ENCODE results near the gene ITGA11. TPM values are rescaled to one million over a fixed set of nuclear protein-coding genes. Genes with fewer than 3 reads are reported as not detected.

Gene ITGA11
- total and polyA plus RNA-seq, 12 donors = 1.4 to 25.9 (median 12.3) TPM

DNA sequence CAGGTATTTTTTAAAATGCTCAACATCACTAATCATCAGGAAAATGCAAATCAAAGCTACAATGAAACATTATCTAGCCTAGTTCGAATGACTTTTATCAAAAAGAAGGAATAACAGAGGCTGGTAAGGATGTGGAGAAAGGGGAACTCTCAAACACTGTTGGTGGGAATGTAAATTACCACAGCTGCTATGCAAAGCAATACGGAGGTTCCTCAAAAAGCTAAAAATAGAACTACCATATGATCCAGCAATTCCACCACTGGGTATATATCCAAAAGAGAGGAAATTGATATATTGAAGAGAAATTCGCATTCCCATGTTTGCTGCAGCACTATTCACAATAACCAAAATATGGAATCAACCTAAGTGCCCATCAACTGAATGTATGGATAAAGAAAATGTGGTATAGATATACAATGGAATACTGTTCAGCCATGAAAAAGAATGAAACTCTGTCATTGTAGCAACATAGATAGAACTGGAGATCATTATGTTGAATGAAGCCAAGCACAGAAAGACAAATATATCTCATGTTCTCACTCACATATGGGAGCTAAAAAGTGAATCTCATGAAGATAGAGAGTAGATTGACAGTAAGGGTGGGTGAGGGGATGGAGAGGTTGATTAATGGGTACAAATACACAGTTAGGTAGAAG is 182.8 kb downstream of the ITGA11 start:
- TF ChIP-seq, protein P1, sequence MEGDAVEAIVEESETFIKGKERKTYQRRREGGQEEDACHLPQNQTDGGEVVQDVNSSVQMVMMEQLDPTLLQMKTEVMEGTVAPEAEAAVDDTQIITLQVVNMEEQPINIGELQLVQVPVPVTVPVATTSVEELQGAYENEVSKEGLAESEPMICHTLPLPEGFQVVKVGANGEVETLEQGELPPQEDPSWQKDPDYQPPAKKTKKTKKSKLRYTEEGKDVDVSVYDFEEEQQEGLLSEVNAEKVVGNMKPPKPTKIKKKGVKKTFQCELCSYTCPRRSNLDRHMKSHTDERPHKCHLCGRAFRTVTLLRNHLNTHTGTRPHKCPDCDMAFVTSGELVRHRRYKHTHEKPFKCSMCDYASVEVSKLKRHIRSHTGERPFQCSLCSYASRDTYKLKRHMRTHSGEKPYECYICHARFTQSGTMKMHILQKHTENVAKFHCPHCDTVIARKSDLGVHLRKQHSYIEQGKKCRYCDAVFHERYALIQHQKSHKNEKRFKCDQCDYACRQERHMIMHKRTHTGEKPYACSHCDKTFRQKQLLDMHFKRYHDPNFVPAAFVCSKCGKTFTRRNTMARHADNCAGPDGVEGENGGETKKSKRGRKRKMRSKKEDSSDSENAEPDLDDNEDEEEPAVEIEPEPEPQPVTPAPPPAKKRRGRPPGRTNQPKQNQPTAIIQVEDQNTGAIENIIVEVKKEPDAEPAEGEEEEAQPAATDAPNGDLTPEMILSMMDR (IDR thresholded peaks at IDR 0.05) = no peak
- H3K4me1 ChIP-seq = peaks cover 0 to 16% (median 4%) of the 10 kb centered on the region in 9 donors
- no peak overlapping the region for H3K4me3 ChIP-seq
- intact Hi-C loops (cut with DNase I) = loop anchor here in 2 of 10 donors (5.0 to 10.0 kb wide), 2 partner anchors 138 to 276 kb away; no protein-coding TSS in a partner anchor
- DNase-seq = no peak
- no peak for ATAC-seq
- H3K27me3 ChIP-seq = no peaks in the 10 kb centered on the region
- H3K36me3 ChIP-seq = no peaks in the 10 kb centered on the region
- 57 to 59% methylated on average over 3 of the region's 3 CpGs for WGBS, 2 donors
- H3K9me3 ChIP-seq = peaks cover 0 to 15% (median 7%) of the 10 kb centered on the region in 11 donors
- H3K27ac ChIP-seq = no peak overlapping the region

Other genes with a start within 250 kb of the ITGA11 start
- gene CALML4, start 226.8 kb downstream of the ITGA11 start, total RNA-seq = 1 to 10 TPM in 3 of 10 donors, under 1 TPM in 7; 0.28 to 1.8 (median 0.81) TPM
- 1 to 10 TPM; 1.9 to 5.9 TPM for gene CALML4, start 226.8 kb downstream of the ITGA11 start, polyA plus RNA-seq
- 10 to 100 TPM in 2 of 10 donors, 1 to 10 TPM in 8; 5.8 to 14.2 (median 8.9) TPM for gene CLN6, start 202.4 kb downstream of the ITGA11 start, total RNA-seq
- gene CLN6, start 202.4 kb downstream of the ITGA11 start, polyA plus RNA-seq = 10 to 100 TPM; 10.6 to 14.2 TPM
- 100 to 1,000 TPM in 1 of 10 donors, 10 to 100 TPM in 9; 39.9 to 101 (median 76.5) TPM for gene FEM1B, start 154.4 kb downstream of the ITGA11 start, total RNA-seq
- gene FEM1B, start 154.4 kb downstream of the ITGA11 start, polyA plus RNA-seq = 10 to 100 TPM; 10.5 to 22.0 TPM
- gene CORO2B, start 146.8 kb upstream of the ITGA11 start, total RNA-seq = 1 to 10 TPM; 2.6 to 8.1 (median 4.5) TPM
- 1 to 10 TPM; 7.1 to 7.6 TPM for gene CORO2B, start 146.8 kb upstream of the ITGA11 start, polyA plus RNA-seq